ENCODE data around the gene CALHM3.

Gene CALHM3

DNA sequence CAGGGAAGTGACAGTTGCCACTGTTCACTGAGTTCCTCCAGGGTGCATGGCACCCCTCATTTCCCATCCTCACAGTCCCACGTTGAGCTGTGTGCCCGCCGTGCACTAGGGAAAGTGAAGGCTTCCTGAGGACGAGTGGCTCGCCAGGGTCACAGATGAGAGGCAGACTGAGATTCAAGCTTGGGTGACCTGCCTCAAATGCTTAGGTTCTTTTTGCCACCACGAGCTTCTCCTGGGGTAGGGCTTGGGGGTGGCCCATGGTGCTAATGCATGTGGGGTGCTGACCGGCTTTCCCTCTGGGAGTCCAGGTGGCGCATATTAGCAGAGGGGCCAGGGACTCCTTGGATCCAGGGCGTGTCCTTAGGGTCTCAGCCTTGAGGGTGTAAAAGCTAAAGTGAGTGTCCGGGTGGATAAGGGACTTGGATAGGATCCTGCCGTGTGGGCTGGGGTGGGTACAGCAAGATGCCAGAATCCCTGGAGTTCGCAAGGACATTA lies 28.8 kb downstream of the CALHM3 start:
- peak overlapping the region; percentile 86; the same call in 1 of the 2 replicates for H3K4me3 ChIP-seq (ENCODE audit: low read depth, low read length)
- DNase-seq (ENCODE audit: low read depth): no peak
- TF ChIP-seq, protein P1, sequence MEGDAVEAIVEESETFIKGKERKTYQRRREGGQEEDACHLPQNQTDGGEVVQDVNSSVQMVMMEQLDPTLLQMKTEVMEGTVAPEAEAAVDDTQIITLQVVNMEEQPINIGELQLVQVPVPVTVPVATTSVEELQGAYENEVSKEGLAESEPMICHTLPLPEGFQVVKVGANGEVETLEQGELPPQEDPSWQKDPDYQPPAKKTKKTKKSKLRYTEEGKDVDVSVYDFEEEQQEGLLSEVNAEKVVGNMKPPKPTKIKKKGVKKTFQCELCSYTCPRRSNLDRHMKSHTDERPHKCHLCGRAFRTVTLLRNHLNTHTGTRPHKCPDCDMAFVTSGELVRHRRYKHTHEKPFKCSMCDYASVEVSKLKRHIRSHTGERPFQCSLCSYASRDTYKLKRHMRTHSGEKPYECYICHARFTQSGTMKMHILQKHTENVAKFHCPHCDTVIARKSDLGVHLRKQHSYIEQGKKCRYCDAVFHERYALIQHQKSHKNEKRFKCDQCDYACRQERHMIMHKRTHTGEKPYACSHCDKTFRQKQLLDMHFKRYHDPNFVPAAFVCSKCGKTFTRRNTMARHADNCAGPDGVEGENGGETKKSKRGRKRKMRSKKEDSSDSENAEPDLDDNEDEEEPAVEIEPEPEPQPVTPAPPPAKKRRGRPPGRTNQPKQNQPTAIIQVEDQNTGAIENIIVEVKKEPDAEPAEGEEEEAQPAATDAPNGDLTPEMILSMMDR (IDR thresholded peaks at IDR 0.05; ENCODE audit: insufficient read depth, low read depth, low read length, missing control alignments): no peak

DNA sequence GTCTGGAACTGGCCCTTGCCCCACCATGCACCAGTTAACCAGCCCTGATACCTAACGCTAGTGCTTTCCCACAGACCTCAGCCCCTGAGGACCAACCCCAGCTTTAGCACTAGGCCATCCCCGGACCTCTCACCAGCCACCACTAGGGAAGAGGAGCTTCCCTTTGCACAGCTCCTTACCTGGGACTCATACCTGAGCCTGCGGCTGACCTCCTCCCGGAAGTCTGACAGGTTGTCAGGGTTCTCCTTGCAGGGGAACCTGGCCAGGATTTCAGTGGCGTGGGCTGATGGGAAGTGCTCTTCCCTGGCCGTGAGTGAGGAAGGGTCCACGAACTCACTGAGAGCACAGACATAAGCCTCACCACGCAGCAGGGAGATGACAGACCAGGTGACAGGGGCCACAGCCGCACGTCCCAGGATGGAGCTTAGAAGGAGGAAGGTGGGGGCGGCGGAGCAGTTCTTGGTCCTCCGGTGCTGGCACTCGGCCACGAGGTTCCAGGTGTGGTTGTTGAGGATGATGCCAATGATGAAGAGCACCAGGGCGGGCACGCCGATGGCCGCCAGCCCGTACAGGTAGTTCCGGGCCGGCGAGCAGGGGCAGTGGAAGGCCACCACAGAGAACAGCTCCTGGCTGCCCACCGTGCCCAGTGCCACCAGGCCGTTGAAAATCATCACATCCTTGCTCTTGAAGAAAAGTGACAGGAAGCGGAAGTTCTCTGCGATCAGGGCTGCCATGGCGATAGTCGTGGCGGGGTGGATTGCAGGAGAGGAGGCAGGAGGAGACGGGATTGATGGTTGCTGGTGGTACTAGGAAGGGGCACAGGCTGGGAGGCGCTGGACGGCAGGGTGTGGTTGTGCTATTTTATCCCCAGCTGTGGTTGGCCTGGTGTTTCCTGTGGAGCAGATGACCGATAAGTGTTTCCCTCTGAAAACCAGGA lies 29.6 kb downstream of the CALHM3 start:
- TF ChIP-seq, protein P1 (IDR thresholded peaks at IDR 0.05; ENCODE audit: insufficient read depth, low read depth, low read length, missing control alignments): no peak
- DNase-seq (ENCODE audit: low read depth): no peak
- H3K4me3 ChIP-seq (ENCODE audit: low read depth, low read length): no peak overlapping the region

DNA sequence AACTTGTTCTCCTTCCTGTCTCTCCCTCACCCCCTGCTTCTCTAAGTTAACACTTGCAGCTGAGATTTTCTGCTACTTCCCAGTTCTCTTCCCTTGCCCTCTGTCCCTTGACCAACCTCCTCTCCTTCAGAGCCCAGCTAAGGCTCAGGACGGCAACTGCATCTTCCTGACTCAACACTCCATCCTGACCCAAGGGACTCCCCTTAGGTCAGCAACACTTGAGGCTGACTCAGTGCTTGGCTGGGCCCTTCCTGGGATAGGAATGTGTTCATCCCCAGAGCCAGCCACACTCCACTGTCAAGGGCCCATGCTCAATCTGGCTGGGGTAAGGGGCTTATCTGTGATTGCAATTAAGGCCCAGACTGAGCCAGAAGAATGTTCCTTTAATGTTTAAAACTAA lies 30.3 kb downstream of the CALHM3 start:
- no peak overlapping the region for H3K4me3 ChIP-seq (ENCODE audit: low read depth, low read length)
- DNase-seq (ENCODE audit: low read depth): no peak
- TF ChIP-seq, protein P1 (IDR thresholded peaks at IDR 0.05; ENCODE audit: insufficient read depth, low read depth, low read length, missing control alignments): no peak

DNA sequence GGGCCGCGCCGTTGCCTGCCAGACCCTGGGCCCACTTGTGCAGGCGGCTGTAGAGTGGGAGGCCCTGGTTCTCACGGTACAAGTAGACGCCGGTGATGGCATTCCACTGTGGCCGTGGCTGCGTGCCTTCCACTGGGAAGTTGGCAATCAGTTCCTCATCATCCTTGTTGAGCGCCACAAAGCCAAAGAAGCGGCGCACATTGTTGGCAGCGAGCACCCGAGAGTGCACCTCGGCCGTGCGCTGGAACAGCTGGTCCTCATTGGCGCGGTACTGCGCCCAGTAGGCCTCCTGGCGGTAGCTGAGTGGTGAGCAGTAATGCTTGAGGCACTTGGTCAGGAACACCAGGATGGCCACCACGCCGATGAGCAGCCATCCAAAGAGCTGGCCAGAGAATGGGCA lies 31.9 kb downstream of the CALHM3 start:
- TF ChIP-seq, protein P1 (IDR thresholded peaks at IDR 0.05; ENCODE audit: insufficient read depth, low read depth, low read length, missing control alignments): no peak
- no peak for DNase-seq (ENCODE audit: low read depth)

DNA sequence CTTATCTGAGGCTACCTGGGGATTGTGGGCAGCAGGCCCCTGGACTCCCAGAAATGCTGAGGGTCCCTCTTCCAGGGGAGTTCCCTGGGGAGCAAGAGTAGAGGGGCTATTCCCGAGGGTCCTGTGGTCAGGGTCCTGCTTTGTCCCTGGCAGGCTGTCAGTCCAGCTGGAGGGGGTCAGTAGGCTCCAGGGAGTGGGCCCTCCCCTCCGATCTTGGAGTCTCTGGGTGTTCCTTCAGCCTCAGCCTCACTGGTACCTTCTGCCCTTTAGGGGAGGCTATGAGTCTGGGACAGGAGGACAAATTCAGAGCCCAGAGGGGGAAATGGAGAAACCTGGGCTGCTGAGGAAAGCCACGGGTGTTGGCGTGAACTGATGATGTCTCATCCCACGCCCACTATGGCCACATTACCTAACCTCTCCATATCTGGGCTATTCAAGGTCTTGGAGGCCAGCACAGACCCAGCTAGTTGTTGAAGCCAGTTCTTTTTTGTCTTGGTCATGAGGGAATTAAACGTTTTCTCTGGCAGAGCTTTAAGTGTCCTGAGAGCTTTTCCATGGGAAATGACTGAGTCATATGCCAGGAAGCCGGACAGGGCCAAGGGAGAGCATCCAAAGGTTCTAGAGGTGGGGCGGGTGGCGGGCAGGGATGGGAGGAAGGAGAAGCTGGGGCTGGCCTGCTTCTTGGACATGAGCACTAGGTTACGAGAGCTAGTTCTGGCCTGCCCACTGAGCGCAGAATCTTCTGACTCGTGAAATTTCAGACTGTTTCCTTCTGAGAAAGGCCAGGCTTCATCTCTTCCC lies 33.1 kb downstream of the CALHM3 start:
- no peak for DNase-seq (ENCODE audit: low read depth)
- H3K4me3 ChIP-seq (ENCODE audit: low read depth, low read length): no peak overlapping the region
- TF ChIP-seq, protein P1 (IDR thresholded peaks at IDR 0.05; ENCODE audit: insufficient read depth, low read depth, low read length, missing control alignments): no peak

More for the DNA sequence above, 31.9 kb downstream of the CALHM3 start:
- H3K4me3 ChIP-seq (ENCODE audit: low read depth, low read length): no peak overlapping the region

DNA sequence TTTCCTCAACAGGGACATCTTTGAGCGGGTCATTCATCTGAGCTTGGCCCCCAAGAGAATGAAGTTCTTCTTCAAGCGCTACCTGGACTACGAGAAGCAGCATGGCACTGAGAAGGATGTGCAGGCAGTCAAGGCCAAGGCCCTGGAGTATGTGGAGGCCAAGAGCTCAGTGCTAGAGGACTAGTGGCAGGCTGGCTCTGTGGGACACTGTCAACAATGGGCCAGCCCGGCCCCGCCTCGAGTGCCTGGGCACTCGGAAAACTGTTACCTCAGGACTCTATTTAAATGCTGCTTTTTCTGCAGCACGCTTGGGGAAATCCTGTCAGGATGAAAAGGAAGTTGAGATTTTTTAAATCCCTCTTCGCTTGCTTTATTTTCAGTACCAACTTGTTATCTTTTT lies 33.7 kb downstream of the CALHM3 start:
- TF ChIP-seq, protein P1 (IDR thresholded peaks at IDR 0.05; ENCODE audit: insufficient read depth, low read depth, low read length, missing control alignments): no peak
- DNase-seq (ENCODE audit: low read depth): no peak
- H3K4me3 ChIP-seq (ENCODE audit: low read depth, low read length): no peak overlapping the region

Data from GM12865 (cell line).